SK-N-SH (cell line): Measurements from ENCODE around the gene AMPH.

Source experiments
- EZH2phosphoT487 ChIP-seq: fragments of 200-600 bp; sonication (generic); IDR thresholded peaks from 2 replicates; pipeline ENCODE4 v1.6.1; 2017; ENCODE audit warnings: low read depth, mixed run types, mild to moderate bottlenecking, antibody characterized with exemption, moderate library complexity, borderline replicate concordance
- NRF1 ChIP-seq: IDR thresholded peaks from 2 replicates; pipeline ENCODE4 v1.6.1; 2012; ENCODE audit warnings: low read depth, mild to moderate bottlenecking, low read length
- POLR2AphosphoS5 ChIP-seq: IDR thresholded peaks from 2 replicates; pipeline ENCODE4 v1.6.1; 2012; ENCODE audit warnings: low read depth, low read length
- RFX5 ChIP-seq: IDR thresholded peaks from 2 replicates; pipeline ENCODE4 v1.6.1; 2012; ENCODE audit warnings: mild to moderate bottlenecking, improper control_type of control experiment, low read length

- TF ChIP-seq RFX5 (no peak), POLR2AphosphoS5 (no peak), NRF1 (no peak), EZH2phosphoT487 (no peak)
These were observed 139.2 kb downstream of the AMPH start for GRCh38 chr7:38492010-38492409.
